Ovary (tissue), 9 donors: ENCODE measurements around the gene PANK4. TPM values are rescaled to one million over a fixed set of nuclear protein-coding genes. Genes with fewer than 3 reads are reported as not detected.

Experiments used
- DNase-seq, 5 donors: peaks; one replicate each; pipeline ENCODE4 v3.0.0-alpha.2; 2019 to 2020
- H3K27ac ChIP-seq, 2 donors: fragments of 200-600 bp; one replicate each; pipeline versions ENCODE4 v1.5.1 to v1.8.0; 2019 to 2022
- H3K27me3 ChIP-seq: fragments of 200-600 bp; one replicate; pipeline ENCODE4 v1.8.0; 2022
- H3K36me3 ChIP-seq: fragments of 200-600 bp; sonication (generic); one replicate; pipeline ENCODE4 v1.5.1; 2019
- H3K4me1 ChIP-seq: one replicate; pipeline ENCODE4 v1.8.1; 2013; ENCODE audit warnings: mild to moderate bottlenecking, moderate library complexity; ENCODE audit not compliant: insufficient read depth
- H3K4me3 ChIP-seq: fragments of 200-600 bp; sonication (generic); one replicate; pipeline ENCODE4 v1.5.1; 2017
- H3K9me3 ChIP-seq, 2 donors: fragments of 200-600 bp in 1 of 2; sonication (generic) in 1 of 2; one replicate each; pipeline versions ENCODE4 v1.5.1 to v1.8.1; 2013 to 2019; ENCODE audit warnings: mild to moderate bottlenecking in 1 of 2, moderate library complexity in 1 of 2
- EP300 ChIP-seq: sonication (generic); formaldehyde crosslinking; IDR thresholded peaks from one replicate; pipeline ENCODE4 v1.6.1; 2017; ENCODE audit warnings: antibody characterized with exemption
- POLR2A ChIP-seq: fragments of 450-650 bp; IDR thresholded peaks from one replicate; pipeline ENCODE4 v1.6.1; 2017; ENCODE audit warnings: antibody characterized with exemption, mild to moderate bottlenecking, moderate library complexity
- WGBS, 3 donors: extraction: QIAGEN DNeasy Blood & Tissue Kit in 1 of 3; methylation state at CpG; one replicate each; pipeline versions ENCODE4 v1.1.5 to v1.1.7; 2013 to 2017; 5-methylcytosine and 5-hydroxymethylcytosine counted together
- intact Hi-C, 4 donors: fragments of 100-400 bp; cut with DNase I; formaldehyde crosslinking; loops; one replicate each; pipeline versions ENCODE4 v1.11.0 to v1.15.1; 2022 to 2023
- polyA plus RNA-seq, 2 donors: library from polyadenylated mRNA; stranded (reverse); fragments of 200-250 nt in 1 of 2; fragments of 350-450 nt in 1 of 2; fragmentation: Illumina TruSeq in 1 of 2; extraction: RNeasy Lipid Tissue Mini Kit (QIAGEN cat#74804) in 1 of 2; gene quantifications; one replicate each; pipeline ENCODE4 v1.2.3, GENCODE V29; 2013 to 2014
- total RNA-seq, 7 donors: library from RNA; depleted of rRNA in 2 of 7; stranded (reverse); fragments of >200 nt in 2 of 7; fragmentation: NEBNext Ultra II Directional in 3 of 7; extraction: Animal tissue kit (Norgen Biotek cat#: 25700) in 3 of 7; gene quantifications; one replicate each; pipeline versions ENCODE4 v1.1.0 to v1.2.4, GENCODE V29; 2016 to 2023
- TF ChIP-seq, protein P1 (sequence below), 3 donors: fragments of 450-650 bp in 2 of 3; fragments of 200-600 bp in 1 of 3; IDR thresholded peaks; one replicate each; pipeline versions ENCODE4 v1.5.1 to v1.8.0; 2016 to 2022; ENCODE audit warnings: antibody characterized with exemption in 3 of 3, mild to moderate bottlenecking in 1 of 3
- donor health status: DM: no; HTN: no; CAD: no; lungs with moderate emphysema.
- donor health status: DM: no; HTN: no; CAD: no.
- donor health status: Bipolar disorder and iron deficiency.
- donor health status: DM: yes; HTN: yes; CAD: no.
- donor health status: DM: no; HTN: no; CAD: no.
- donor health status: DM: yes; HTN: yes; CAD: no.

The PANK4 gene
- total and polyA plus RNA-seq, 9 donors: 14.7 to 33.3 (median 26.1) TPM

DNA sequence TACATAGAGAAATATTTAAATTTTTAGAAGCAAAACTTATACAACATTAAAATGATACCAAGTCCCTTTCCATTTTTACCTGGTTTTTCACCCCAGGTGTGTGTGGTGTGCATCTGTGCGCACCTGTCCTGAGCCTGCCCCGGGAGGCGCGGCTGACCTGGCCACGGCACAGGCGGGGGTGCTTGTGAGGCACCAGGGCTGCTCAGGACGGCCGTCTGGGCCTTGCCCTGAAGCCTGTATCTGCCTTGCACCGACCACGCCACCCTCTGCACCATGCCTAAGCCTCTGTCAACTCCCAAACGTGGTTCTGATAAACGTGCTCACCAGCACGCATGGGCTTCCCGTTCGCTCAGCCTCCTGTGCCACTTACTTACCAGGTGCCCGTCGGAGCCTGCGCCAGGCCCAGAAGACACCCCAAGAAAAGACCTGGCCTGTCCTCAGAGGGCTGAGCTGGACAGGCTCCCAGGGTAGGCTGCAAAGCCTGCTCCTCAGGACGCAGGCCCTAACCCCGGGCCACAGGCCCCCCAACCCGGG is 20.9 kb downstream of the PANK4 start:
- TF ChIP-seq, protein P1, sequence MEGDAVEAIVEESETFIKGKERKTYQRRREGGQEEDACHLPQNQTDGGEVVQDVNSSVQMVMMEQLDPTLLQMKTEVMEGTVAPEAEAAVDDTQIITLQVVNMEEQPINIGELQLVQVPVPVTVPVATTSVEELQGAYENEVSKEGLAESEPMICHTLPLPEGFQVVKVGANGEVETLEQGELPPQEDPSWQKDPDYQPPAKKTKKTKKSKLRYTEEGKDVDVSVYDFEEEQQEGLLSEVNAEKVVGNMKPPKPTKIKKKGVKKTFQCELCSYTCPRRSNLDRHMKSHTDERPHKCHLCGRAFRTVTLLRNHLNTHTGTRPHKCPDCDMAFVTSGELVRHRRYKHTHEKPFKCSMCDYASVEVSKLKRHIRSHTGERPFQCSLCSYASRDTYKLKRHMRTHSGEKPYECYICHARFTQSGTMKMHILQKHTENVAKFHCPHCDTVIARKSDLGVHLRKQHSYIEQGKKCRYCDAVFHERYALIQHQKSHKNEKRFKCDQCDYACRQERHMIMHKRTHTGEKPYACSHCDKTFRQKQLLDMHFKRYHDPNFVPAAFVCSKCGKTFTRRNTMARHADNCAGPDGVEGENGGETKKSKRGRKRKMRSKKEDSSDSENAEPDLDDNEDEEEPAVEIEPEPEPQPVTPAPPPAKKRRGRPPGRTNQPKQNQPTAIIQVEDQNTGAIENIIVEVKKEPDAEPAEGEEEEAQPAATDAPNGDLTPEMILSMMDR (IDR thresholded peaks at IDR 0.05): no peak
- Histone ChIP-seq H3K4me1 (no peaks in the 10 kb centered on the region), H3K36me3 (no peaks in the 10 kb centered on the region), H3K27ac (no peak overlapping the region), H3K27me3 (peaks cover 6% of the 10 kb centered on the region), H3K9me3 (no peaks in the 10 kb centered on the region), H3K4me3 (no peak overlapping the region)
- DNase-seq: no peak
- intact Hi-C loops: no loop called here
- 32 to 49% (median 41%) methylated on average over 21 of the region's 21 CpGs for WGBS, 3 donors

DNA sequence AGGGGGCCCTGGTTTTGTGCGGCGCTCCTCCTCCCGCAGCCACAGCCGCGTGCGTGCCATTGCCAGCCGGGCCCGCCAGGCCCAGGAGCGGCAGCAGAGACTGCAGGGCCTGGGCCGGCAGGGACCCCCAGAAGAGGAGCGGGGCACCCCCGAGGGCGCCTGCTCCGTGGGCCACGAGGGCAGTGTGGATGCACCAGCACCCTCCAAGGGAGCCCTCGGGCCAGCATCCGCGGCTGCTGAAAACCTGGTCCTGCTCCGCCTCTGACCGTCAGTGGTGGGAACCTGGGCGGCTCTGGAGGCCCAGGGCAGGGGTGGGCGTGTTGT is 21.5 kb downstream of the PANK4 start:
- TF ChIP-seq, protein P1 (IDR thresholded peaks at IDR 0.05): no peak
- TF ChIP-seq EP300 (no peak), POLR2A (no peak)
- DNase-seq: no peak
- 10 to 39% (median 14%) methylated on average over 2 to 22 of the region's 22 CpGs for WGBS, 3 donors
- H3K4me3 ChIP-seq: no peak overlapping the region
- H3K27ac ChIP-seq: no peak overlapping the region
- H3K9me3 ChIP-seq: no peaks in the 10 kb centered on the region
- H3K36me3 ChIP-seq: no peaks in the 10 kb centered on the region
- peaks cover 6% of the 10 kb centered on the region for H3K27me3 ChIP-seq
- intact Hi-C loops: no loop called here
- H3K4me1 ChIP-seq: no peaks in the 10 kb centered on the region

DNA sequence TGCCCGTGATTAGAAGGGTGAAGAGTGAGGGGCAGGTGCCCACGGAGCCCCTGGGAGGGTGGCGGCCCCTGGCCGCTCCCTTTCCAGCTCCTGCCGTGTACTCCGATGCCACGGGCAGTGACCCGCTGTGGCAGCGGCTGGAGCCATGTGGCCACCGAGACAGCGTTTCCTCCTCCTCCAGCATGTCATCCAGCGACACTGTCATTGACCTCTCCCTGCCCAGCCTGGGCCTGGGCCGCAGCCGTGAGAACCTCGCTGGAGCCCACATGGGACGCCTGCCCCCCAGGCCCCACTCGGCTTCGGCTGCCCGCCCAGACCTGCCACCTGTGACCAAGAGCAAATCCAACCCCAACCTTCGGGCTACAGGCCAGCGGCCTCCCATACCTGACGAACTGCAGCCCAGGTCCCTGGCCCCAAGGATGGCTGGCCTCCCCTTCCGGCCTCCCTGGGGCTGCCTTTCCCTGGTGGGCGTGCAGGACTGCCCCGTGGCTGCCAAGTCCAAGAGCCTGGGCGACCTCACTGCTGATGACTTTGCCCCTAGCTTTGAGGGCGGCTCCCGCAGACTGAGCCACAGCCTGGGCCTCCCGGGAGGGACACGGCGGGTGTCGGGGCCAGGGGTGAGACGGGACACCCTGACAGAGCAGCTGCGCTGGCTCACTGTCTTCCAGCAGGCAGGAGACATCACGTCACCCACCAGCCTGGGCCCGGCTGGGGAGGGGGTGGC is 22.0 kb downstream of the PANK4 start:
- intact Hi-C loops: no loop called here
- H3K36me3 ChIP-seq: no peaks in the 10 kb centered on the region
- peaks cover 6% of the 10 kb centered on the region for H3K27me3 ChIP-seq
- no peaks in the 10 kb centered on the region for H3K9me3 ChIP-seq
- H3K27ac ChIP-seq: no peak overlapping the region
- 26 to 47% (median 27%) methylated on average over 19 to 36 of the region's 36 CpGs for WGBS, 3 donors
- TF ChIP-seq EP300: no peak
- no peak for DNase-seq
- no peaks in the 10 kb centered on the region for H3K4me1 ChIP-seq
- H3K4me3 ChIP-seq: no peak overlapping the region

DNA sequence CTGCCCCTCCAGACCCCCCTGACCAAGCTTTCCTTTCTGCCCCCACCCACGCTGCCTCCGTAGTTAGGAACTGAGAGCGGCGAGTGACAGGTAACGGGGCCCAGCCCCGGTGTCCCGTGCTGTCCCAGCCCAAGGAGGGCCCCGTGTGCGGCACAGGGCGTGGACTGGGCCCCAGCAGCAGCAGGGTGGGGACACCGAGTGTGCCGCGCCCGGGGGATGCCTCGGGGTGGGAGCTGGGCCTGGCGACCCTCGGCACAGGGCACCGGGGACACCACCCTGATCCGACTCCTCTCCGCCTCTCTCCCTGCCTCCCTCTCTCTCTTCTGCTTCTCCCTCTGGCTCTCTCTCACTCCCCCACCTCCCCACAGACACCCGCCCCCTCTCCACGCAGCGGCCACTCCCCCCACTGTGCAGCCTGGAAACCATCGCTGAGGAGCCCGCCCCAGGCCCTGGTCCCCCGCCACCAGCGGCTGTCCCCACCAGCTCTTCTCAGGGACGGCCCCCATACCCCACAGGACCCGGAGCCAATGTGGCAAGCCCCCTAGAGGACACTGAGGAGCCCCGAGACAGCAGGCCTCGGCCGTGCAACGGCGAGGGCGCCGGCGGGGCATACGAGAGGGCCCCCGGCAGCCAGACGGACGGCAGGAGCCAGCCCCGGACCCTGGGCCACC is 22.7 kb downstream of the PANK4 start:
- Histone ChIP-seq H3K27me3 (peaks cover 6% of the 10 kb centered on the region), H3K9me3 (no peaks in the 10 kb centered on the region), H3K36me3 (no peaks in the 10 kb centered on the region), H3K27ac (no peak overlapping the region), H3K4me1 (no peaks in the 10 kb centered on the region), H3K4me3 (no peak overlapping the region)
- WGBS, 3 donors: 10 to 14% (median 12%) methylated on average over 33 to 42 of the region's 42 CpGs
- no peak for DNase-seq
- intact Hi-C loops: no loop called here
- TF ChIP-seq, protein P1 (IDR thresholded peaks at IDR 0.05): no peak
- TF ChIP-seq EP300: no peak
- TF ChIP-seq POLR2A: no peak
